ENCODE measurements around the gene CBARP. TPM values are rescaled to one million over a fixed set of nuclear protein-coding genes. Genes with fewer than 3 reads are reported as not detected.

Gene CBARP
- total and polyA plus RNA-seq, 4 donors = 0.05 to 0.25 (median 0.06) TPM; not detected in 1

- Histone ChIP-seq H3K27me3 (ENCODE audit: control insufficient read depth in 4 of 4, insufficient read depth in 4 of 4, low read length in 3 of 4) (no peaks in the 10 kb centered on the region), H3K27ac (ENCODE audit: low read depth in 1 of 2, low read length in 2 of 2) (no peak overlapping the region), H3K9ac (ENCODE audit: low read depth in 1 of 2, low read length in 2 of 2) (no peak overlapping the region), H3K36me3 (ENCODE audit: control insufficient read depth in 4 of 4, insufficient read depth in 3 of 4, low read depth in 1 of 4, low read length in 3 of 4) (peaks cover 0 to 25% (median 8%) of the 10 kb centered on the region in 4 donors), H3K9me3 (ENCODE audit: control insufficient read depth in 4 of 4, low read length in 3 of 4) (no peaks in the 10 kb centered on the region), H3K4me3 (ENCODE audit: low read depth in 1 of 3, low read length in 3 of 3) (no peak overlapping the region), H3K4me1 (ENCODE audit: control insufficient read depth in 4 of 4, insufficient read depth in 4 of 4, low read length in 3 of 4) (no peaks in the 10 kb centered on the region)
- WGBS = 94% methylated on average over 56 of the region's 56 CpGs
- TF ChIP-seq TAF1 (conservative IDR thresholded peaks at IDR 0.05) (no peak), RXRA (IDR thresholded peaks at IDR 0.05) (no peak), FOXA1 (IDR thresholded peaks at IDR 0.05) (no peak), CTCF (IDR thresholded peaks at IDR 0.05; ENCODE audit: low read depth, low read length, missing input control) (no peak), YY1 (IDR thresholded peaks at IDR 0.05) (no peak), EGR1 (IDR thresholded peaks at IDR 0.05; ENCODE audit: low read depth in 2 of 2) (no peak), ZBTB33 (IDR thresholded peaks at IDR 0.05) (no peak), JUND (IDR thresholded peaks at IDR 0.05) (no peak), GABPA (IDR thresholded peaks at IDR 0.05 in 1 of 2, conservative IDR thresholded peaks at IDR 0.05 in 1 of 2) (no peak), HNF4A (conservative IDR thresholded peaks at IDR 0.05) (no peak), HNF4G (IDR thresholded peaks at IDR 0.05) (no peak), REST (IDR thresholded peaks at IDR 0.05) (no peak), RAD21 (IDR thresholded peaks at IDR 0.05) (no peak)
- TF ChIP-seq, protein P1, sequence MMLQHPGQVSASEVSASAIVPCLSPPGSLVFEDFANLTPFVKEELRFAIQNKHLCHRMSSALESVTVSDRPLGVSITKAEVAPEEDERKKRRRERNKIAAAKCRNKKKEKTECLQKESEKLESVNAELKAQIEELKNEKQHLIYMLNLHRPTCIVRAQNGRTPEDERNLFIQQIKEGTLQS (IDR thresholded peaks at IDR 0.05) = no peak
- TF ChIP-seq, protein P2, sequence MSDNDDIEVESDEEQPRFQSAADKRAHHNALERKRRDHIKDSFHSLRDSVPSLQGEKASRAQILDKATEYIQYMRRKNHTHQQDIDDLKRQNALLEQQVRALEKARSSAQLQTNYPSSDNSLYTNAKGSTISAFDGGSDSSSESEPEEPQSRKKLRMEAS (IDR thresholded peaks at IDR 0.05) = no peak
- DNase-seq (ENCODE audit: low spot score) = no peak
These were observed 10.3 kb downstream of the CBARP start for GRCh38 chr19:1227304-1228054.

Measured in liver (tissue), 9 donors.